ENCODE data around the gene SH3BP2.

The SH3BP2 gene

GRCh38 chr4:2866160-2866861 lies 73.4 kb downstream of the SH3BP2 start:
- POLR2A ChIA-PET = no interaction called here
- no peak for TF ChIP-seq CTCF (IDR thresholded peaks at IDR 0.05; ENCODE audit: control extremely low read depth, extremely low read depth, low read depth, missing control alignments)
- CTCF ChIA-PET = interaction anchor here (1.2 to 1.8 kb wide), 4 partner anchors 13 to 108 kb away, joined by 3 to 7 read pairs (median 4); no protein-coding TSS in a partner anchor
- no peak for DNase-seq (ENCODE audit: extremely low spot score)

GRCh38 chr4:2866891-2867290 lies 74.0 kb downstream of the SH3BP2 start:
- TF ChIP-seq CTCF (IDR thresholded peaks at IDR 0.05; ENCODE audit: control extremely low read depth, extremely low read depth, low read depth, missing control alignments) = no peak
- no peak for DNase-seq (ENCODE audit: extremely low spot score)
- CTCF ChIA-PET = interaction anchor here (1.2 to 1.8 kb wide), 5 partner anchors 13 to 109 kb away, joined by 3 to 7 read pairs (median 4); no protein-coding TSS in a partner anchor
- POLR2A ChIA-PET = no interaction called here

GRCh38 chr4:2867758-2868491 lies 75.0 kb downstream of the SH3BP2 start:
- ChIA-PET CTCF (interaction anchor here (1.2 to 1.8 kb wide), 3 partner anchors 12 to 29 kb away, joined by 3 to 4 read pairs (median 4); no protein-coding TSS in a partner anchor), POLR2A (no interaction called here)
- TF ChIP-seq CTCF (IDR thresholded peaks at IDR 0.05; ENCODE audit: control extremely low read depth, extremely low read depth, low read depth, missing control alignments) = no peak

GRCh38 chr4:2868877-2869487 lies 76.1 kb downstream of the SH3BP2 start:
- TF ChIP-seq CTCF (IDR thresholded peaks at IDR 0.05; ENCODE audit: control extremely low read depth, extremely low read depth, low read depth, missing control alignments) = no peak
- ChIA-PET CTCF (no interaction called here), POLR2A (no interaction called here)
- no peak for DNase-seq (ENCODE audit: extremely low spot score)

More at GRCh38 chr4:2867758-2868491, 75.0 kb downstream of the SH3BP2 start:
- DNase-seq (ENCODE audit: extremely low spot score) = no peak

- ChIA-PET CTCF (interaction anchor here (1.0 kb wide), 1 partner anchor 9 kb away, joined by 5 read pairs; no protein-coding TSS in a partner anchor), POLR2A (no interaction called here)
- DNase-seq (ENCODE audit: extremely low spot score) = no peak
- no peak for TF ChIP-seq CTCF (IDR thresholded peaks at IDR 0.05; ENCODE audit: control extremely low read depth, extremely low read depth, low read depth, missing control alignments)
Observed at GRCh38 chr4:2869659-2870058, 76.8 kb downstream of the SH3BP2 start.

- no peak for TF ChIP-seq CTCF (IDR thresholded peaks at IDR 0.05; ENCODE audit: control extremely low read depth, extremely low read depth, low read depth, missing control alignments)
- DNase-seq (ENCODE audit: extremely low spot score) = no peak
- POLR2A ChIA-PET = no interaction called here
- CTCF ChIA-PET = interaction anchor here (1.0 kb wide), 1 partner anchor 9 kb away, joined by 5 read pairs; no protein-coding TSS in a partner anchor
Observed at GRCh38 chr4:2870082-2870481, 77.2 kb downstream of the SH3BP2 start.
